DMS 273 treated with DMSO at 0.1 percent for 48 hours (cell line): ENCODE data around the gene TRPC6.
"Not testable (repeated sequence)": the region's sequence is repeated elsewhere in the genome, so short reads cannot be mapped to it uniquely, and the experiment has no call there.

Experiments used
- DNase-seq: peaks from one replicate; lab custom pipeline; 2025; lab: John Stamatoyannopoulos, UW

Gene TRPC6

DNA sequence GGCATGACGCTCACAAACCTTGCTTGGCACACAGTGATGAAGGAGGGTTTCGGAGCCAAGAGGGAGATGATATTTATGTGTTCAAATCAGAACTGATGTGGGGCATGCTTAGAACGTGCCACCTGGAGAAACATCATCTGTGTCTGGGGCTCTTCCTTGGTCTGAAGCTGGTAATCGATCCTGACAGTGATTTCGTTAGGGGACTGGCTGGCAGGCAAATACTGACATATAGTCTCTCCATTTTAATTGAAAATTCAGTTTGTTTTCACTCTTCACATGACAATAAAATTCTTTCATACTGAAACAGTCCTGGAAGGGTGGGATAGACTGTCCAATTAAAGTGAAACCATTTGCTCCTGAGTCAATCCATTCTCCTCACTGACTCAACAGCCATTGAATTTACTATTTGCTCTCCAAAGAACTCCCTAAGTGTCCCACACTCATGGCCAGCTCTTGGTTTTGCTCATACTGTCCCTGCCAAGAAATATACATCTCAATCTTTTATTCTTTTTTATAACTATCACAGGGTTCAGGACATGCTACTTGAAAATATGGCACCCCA is 134.8 kb downstream of the TRPC6 start:
- no peak for DNase-seq

DNA sequence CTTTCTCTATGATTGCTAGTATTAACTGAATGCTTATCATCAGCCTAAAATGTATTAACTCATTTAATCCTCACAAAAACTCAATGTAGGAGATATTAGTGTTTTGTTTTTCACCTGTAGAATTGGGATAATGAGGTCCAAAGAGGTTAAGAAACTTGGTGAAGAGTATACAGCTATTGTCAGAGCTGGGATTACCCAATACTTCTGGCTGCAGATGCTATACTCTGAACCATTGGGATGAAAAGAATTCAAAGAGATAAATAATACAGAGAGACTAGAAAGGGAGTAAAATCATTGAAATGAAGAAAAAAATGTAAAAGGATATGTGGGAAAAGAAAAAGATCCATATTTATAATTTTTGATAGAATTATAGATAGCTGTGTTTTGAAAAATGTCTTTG is 137.1 kb downstream of the TRPC6 start:
- no peak for DNase-seq

DNA sequence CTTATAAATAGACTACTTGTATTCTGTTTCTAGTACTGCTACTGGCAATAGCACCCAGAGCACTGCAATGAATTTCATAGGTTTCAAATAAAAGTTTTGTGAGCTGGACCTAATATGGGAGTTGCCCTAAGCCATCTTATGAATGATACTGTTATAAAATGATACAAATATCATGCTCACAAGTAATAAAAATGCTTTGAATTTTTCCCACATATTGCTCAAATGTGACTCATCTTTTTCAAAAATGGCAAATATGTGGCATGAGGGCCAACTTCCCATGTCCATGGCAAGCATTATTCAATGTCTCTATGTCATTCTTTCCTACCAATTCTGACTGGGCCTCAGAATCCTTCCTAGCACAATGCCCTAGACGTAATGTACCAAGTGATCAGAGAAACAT is 137.6 kb downstream of the TRPC6 start:
- DNase-seq, result no peak

DNA sequence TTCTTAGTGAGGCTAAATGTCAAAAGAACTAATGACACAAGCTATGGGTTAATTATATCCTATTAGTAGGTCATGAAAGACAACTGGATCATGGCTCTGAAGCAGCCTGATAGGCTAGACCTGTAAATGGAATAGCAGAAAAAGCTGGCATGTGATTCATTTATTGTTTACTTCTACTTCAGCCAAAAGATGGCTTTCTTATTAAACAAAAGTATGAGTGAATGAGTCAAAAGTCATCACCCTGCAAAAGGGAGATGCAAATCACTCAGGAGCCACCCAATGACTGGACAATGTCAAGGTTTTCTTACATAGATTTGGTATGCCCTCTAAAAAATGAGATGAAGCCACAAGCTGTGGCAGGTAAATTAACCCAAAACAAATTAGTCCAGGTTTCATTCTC is 138.0 kb downstream of the TRPC6 start:
- no peak for DNase-seq

DNA sequence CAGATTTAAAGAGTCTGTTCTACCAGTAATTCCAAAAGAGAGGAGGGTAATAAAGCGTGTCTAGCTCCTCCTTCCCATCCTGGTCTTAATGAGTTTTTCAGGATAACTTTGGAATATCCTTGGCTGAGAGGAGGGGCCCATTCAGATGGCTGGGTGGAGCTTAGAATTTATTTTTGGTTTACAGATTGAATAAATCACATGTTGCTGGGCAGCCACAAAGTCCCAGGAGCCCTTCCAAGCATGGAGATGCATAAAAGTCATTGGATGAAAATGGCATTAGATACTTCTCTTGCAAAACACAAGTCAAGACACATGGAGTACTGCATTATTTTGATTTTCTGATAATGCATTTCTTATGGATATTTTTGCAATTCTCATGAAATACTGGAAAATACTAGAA is 139.0 kb downstream of the TRPC6 start:
- DNase-seq, result no peak

DNA sequence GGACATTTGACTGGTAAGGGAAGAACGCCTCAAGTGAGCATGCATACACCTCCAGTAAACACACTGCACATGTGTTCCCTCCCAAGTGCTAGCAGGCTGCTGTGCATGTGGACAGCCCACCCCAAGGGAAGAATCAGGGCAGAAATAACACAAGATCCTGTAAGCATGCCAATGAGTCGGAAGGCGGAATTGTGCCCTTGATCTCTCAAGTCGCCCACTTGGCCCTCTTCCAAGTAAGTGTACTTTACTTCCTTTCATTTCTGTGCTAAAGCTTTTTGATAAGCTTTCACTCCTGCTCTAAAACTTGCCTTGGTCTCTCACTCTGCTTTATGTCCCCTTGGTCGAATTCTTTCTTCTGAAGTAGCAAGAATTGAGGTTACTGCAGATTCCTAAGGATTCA is 139.6 kb downstream of the TRPC6 start:
- DNase-seq, result no peak

DNA sequence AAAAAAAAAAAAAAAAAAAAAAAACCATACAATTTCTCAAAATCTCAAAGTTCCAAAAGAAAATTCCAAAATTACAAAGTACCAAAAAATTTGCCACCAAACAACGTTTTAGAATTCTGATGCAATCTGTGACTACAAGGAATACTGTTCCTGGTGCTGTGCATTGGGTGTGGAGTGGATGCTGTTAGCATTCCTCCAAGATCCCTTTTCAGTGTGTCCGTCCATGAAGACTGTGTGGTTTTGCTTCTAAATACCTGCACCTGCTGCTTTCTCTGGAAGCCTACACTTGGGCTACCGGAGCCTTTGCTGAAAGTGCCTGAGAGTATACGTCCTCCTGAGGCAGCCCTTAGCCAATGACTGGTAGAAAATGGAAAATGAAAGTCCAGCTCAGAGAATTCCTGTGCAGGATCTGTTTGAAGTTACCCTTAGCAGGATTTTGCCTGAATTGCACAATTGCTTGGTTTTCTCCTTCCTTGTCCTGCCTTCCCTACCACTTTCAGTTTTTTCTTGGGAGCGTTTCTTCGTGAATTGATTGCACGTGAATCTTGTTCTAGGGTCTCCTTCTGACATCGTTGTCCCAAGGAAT is 140.8 kb downstream of the TRPC6 start:
- no peak for DNase-seq

DNA sequence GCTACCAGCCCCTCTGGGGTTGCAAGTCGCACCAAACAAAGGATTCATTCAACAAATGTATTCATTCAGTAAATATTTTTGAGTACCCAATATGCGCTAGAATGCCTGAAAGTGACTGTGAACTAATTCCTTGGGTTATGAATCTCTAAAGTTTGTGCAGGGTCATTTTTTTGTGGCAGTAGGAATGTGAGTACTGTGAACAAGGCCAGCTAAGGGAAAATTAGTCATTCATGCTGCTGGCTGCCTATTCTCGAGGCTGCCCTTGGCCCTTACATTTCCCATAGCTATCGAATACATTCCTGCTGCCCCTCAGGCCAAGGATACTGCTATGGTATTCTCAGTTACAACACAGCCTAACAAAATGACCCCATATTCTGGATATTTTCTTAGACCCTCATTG is 141.6 kb downstream of the TRPC6 start:
- no peak for DNase-seq

DNA sequence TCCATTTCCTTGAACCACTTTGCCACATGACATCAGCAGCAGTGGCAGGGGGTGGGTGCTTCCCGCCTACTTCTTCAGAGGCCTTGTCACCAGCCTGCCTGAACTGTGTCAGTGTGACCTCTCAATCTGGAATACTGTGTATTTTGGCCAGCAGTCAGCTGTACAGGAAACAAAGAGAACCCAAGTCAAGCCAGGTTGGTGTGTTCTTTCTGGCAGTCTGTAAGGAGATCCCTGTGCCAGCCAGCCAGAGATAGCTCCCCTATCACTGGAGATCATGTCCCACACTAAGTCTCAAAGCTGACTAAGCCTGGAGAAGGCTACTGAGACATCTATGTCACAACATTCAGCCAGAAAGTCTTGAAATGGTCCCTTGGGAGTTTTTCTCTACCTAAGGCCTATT is 142.1 kb downstream of the TRPC6 start:
- no peak for DNase-seq

DNA sequence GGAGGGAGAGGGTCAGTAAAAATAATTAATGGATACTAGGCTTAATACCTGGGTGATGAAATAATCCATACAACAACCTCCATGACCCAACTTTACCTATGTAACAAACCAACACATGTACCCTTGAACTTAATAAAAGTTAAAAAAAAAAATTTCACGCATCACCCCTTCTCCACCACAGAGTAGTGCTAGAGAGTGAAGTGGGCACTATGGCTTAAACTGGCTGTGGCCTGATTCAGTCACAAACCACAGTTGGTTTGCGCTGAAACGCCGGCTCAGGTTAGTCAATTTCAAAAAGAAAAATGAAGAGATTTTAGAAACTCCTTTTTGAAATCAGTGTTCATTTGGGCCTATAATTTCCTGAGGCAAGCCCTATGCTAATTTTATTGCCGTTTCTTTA is 144.3 kb downstream of the TRPC6 start:
- DNase-seq, result no peak

DNA sequence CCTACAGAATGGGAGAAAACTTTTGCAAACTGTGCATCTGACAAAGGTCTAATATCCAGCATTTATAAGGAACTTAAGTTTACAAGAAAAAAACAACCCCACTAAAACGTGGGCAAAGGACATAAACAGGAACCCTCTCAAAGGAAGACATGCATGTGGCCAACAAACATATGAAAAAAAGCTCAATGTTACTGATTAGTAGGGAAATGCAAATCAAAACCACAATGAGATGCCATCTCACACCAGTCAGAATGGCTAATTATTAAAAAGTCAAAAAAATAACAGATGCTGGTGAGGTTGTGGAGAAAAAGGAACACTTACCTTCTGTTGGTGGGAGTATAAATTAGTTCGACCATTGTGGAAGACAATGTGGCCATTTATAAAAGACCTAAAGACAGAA is 145.1 kb downstream of the TRPC6 start:
- not testable (repeated sequence) for DNase-seq

DNA sequence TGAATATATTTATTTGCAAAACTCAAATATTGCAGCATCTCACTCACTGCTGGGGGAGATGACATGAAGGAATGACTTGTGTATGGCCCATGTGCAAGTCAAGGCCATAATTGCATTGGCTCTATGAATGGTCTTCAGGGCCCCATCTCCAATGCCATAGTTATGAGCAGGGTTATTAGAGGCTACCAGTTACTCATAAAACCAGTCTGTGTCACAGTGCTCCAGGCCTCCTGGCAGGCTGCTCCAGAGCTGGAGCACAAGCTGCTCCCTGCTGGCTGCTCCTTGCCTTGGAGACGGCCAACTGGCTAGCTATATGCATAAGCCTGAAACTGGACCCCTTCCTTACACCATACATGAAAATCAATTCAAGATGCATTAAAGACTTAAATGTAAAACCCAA is 145.7 kb downstream of the TRPC6 start:
- no peak for DNase-seq

DNA sequence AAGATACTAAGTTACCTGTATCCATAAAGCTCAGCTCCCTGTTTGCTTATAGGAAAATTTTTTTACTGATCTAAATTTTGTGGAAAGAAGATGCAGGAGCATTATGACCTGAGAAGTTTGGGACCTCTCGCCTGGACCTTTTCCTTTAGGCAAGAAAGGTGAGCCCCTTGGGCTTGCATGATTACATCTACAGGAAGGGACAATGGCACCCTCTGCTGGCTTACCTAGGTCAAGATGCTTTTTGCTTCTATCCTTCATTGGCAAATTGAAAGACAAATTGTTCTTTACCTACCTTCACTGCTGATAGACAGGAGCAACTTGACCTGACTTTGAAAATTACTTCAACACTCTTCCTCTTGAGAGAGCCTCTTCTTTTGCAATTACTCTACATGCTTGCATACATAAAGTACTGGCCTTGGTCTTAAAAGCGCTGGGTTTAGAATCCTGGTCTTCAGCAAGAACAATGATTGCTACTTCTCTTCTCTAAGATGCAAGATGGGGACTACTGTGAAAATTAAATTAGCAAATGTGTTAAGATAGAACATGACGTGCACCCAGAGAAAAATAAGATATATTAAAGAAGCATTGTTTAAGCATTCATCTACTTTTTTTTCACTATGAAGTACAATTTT is 147.2 kb downstream of the TRPC6 start:
- no peak for DNase-seq

DNA sequence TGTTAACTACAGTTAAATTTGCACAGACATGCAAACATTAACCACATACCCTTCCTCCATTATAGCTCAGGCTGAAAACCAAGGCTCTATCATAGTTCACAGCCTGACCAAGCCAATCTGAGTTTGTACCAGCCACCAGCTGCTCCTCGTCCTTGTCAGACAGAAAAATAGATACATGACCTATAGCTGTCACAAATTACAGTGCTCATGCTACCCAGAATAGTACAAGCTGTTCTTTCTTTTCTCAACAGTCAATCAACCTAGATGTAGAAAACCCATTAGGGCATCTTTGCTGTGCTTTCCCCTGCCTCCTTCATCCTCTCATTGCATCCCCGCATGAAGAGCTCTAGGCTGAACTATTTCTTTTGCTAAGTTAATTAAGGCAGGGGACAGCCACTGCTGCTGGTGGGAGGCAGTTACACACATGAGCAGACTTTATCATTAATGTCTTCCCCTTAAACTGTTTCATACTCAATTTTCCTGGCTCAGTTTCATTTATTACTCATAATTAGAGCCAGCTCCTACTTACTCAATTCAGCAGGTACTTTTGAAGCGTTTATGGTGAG is 148.3 kb downstream of the TRPC6 start:
- DNase-seq, result no peak

DNA sequence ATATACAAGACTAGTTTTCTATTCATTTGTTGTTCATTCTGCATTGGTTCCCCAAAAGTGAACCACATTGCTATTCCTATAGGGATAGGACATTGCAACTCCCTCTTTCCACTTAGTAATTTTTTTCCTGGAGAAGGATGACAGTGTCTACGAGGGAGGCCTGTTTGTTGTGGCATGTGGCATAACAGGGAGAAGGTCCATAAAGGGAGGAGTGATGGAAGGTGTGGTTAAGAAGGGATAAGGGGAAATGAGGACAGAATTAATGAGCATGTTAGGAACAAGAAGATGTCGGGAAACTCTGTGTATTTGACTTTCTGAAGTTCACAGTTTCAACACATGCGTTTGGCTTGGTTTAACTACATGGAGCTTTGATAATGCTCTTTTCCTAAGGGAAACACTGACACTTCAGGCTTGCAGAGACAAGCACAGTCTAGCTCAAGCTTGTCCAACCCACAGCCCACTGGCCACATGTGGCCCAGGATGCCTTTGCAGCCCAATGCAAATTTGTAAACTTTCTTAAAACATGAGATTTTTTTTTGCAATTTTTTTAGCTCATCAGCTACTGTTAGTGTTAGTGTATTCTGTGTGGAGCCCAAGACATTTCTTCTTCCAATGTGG is 149.7 kb downstream of the TRPC6 start:
- no peak for DNase-seq

DNA sequence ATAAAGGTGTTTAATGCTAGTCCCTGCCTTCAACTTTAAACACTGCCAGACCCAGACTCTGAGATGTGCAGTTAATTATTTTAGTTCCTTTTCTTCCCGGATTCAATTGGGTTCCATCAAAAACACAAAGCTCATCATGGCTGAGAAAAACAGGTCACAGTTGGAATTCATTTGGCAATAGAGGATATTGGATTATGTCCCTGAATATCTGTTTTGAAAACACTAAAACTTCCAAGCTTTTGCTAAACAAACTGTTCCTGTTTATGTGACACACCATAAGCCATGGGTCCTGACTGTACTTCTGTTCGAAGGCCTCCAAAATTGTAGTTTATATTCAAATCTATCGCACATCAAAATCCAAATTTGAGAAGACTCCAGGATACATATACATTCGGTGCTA is 150.7 kb downstream of the TRPC6 start:
- no peak for DNase-seq

DNA sequence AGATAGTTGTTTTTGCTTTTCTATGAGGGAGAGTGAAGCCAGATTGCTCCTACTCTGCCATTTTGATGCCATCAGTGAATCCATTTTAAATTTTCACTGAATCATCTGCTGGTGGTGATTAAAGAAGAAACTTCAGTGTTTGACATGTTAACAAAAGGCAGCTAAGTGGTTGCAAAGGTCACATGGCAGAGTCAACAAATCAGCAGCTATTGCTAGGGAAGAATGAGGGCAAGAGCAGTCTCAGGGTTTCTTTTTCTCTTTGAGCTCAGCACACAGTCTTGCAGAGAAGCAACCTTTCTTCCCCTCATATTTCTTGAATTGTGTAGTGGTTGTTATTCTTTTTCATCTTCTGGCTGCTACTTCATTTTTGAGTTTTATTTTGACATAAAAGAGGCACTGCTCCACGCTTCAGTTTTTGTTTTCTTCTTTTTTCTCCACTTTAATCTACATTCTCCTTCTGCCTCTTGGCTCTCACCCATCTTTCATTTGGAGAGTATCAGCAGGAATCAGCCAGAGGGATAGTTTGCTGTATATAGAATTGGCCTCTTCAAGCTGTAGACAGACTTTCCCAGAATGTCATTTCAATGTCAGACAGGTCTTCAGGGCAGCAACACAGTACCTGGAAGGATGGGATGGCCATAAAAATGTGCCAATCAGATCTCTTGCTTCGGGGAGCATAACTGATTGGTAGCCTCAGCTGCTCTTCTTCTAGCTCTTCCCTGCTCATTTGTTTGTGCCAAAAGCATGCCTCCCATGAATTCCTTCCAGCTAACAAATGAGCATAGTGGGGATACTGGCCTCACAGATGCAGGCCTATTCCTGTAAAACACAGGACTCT is 153.9 kb downstream of the TRPC6 start:
- DNase-seq, result no peak

DNA sequence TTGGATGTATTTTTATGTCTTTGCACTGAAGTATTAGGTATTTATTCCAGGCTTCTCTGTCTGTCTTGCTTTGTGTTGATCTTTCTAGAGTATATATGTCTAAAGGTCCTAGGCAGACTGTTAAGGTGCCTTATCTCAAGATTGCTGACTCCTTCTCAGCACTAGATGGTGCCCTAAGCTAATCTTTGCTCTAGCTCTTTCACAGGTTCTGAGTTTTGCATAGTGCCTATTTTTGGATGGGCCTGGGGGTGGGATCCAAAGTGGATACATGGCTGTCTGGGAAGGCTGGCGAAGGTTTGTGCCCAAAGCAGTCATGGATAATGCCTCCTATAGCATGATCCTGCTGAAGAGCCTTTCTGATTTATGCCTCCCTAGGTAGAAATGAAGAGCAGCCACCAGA is 154.9 kb downstream of the TRPC6 start:
- DNase-seq, result no peak

DNA sequence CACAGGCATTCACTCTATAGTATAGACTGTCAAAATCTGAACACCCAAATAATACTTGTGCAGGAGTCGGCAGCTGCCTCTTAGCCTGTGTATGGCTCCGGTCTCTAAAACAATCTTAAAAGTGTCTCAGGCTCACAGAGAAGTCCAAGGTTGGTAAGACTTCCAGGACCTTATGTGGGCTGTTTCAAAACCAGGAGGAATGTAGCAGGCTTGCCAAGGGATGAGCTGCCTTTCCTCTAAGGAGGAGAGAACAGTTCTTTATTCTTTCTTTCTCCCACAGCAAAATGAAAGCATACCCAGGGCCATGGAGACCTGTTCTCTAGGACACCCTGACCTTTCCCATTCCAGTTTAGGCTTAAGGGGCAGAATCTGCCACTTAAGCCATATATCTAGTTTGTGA is 176.5 kb downstream of the TRPC6 start:
- no peak for DNase-seq
